ENCODE results near the gene ADAMTSL5.

DNA sequence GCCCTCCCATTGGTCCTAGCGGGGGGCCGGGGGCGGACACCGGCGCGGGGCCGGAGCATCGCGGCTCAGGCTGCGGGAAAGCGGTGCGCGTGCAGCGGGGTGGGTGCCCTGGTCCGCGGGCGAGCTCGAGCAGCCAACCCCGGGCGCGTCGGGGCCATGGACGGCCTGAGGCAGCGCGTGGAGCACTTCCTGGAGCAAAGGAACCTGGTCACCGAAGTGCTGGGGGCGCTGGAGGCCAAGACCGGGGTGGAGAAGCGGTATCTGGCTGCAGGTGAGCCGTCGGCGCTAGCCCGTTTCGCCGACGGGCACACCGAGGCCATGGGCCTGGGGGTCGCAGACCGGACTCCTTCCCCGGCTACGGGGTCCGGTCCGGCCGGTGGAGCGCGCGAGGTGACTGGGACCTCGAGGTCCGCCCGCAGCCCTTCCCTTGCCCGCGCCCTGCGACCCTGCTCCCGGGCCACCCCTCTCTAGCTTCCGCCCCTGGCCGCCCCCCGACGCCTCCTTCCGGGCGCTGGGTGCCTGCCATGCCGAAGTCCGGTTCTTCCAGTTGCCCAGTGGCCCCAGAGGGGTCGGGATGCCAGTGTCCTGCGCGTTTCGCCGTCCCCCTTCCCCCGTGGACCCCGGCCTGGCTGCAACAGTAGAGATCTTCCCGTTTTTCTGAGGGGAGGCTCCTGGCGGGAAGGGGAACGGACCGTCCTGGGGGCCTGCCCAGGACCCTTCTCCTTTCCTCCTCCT lies 21.5 kb downstream of the ADAMTSL5 start, which contains the start of gene REEP6:
- TF ChIP-seq EZH2 (optimal IDR thresholded peaks at IDR 0.05; ENCODE audit: low read depth, low read length) (no peak), EZH2phosphoT487 (IDR thresholded peaks at IDR 0.05; ENCODE audit: low read length) (no peak)
- TF ChIP-seq, protein P1, sequence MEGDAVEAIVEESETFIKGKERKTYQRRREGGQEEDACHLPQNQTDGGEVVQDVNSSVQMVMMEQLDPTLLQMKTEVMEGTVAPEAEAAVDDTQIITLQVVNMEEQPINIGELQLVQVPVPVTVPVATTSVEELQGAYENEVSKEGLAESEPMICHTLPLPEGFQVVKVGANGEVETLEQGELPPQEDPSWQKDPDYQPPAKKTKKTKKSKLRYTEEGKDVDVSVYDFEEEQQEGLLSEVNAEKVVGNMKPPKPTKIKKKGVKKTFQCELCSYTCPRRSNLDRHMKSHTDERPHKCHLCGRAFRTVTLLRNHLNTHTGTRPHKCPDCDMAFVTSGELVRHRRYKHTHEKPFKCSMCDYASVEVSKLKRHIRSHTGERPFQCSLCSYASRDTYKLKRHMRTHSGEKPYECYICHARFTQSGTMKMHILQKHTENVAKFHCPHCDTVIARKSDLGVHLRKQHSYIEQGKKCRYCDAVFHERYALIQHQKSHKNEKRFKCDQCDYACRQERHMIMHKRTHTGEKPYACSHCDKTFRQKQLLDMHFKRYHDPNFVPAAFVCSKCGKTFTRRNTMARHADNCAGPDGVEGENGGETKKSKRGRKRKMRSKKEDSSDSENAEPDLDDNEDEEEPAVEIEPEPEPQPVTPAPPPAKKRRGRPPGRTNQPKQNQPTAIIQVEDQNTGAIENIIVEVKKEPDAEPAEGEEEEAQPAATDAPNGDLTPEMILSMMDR (IDR thresholded peaks at IDR 0.05; ENCODE audit: low read length), result no peak

Data from MM.1S (cell line).